Transverse colon (tissue), 4 donors: ENCODE measurements around the gene ABO.

Source experiments
- CTCF ChIP-seq, 5 experiments: fragments of 200-600 bp in 3 of 5; fragments of 450-650 bp in 2 of 5; sonication (generic) in 3 of 5; IDR thresholded peaks; 1 replicate in 2 of 5; 2 replicates in 3 of 5; pipeline ENCODE4 v1.5.1; 2016 to 2017; ENCODE audit warnings: antibody characterized with exemption in 5 of 5, inconsistent platforms in 3 of 5, mild to moderate bottlenecking in 2 of 5, moderate library complexity in 1 of 5
- EP300 ChIP-seq: sonication (generic); formaldehyde crosslinking; IDR thresholded peaks from one replicate; pipeline ENCODE4 v1.6.1; 2017; ENCODE audit warnings: antibody characterized with exemption, low read depth
- POLR2AphosphoS5 ChIP-seq, 3 donors: sonication (generic); formaldehyde crosslinking; IDR thresholded peaks; one replicate each; pipeline ENCODE4 v1.6.1; 2016; ENCODE audit warnings: antibody characterized with exemption in 3 of 3

GRCh38 chr9:133278161-133279114 is 3.4 kb upstream of the ABO start:
- no peak for TF ChIP-seq CTCF (IDR thresholded peaks at IDR 0.05)
- no peak for TF ChIP-seq EP300
- TF ChIP-seq POLR2AphosphoS5 (IDR thresholded peaks at IDR 0.05): no peak
